ENCODE data around the gene MAP2K7.
A peak's percentile ranks its signal among the peaks of the same experiment; 100 is the strongest.
"Not testable (repeated sequence)": the region's sequence is repeated elsewhere in the genome, so short reads cannot be mapped to it uniquely, and the experiment has no call there.

The MAP2K7 gene

GRCh38 chr19:7916955-7917266 lies 13.2 kb downstream of the MAP2K7 start:
- peak overlapping the region; percentile 62 for H3K4me3 ChIP-seq (ENCODE audit: low read depth, low read length)

GRCh38 chr19:7917267-7918061 lies 13.8 kb downstream of the MAP2K7 start:
- Histone ChIP-seq H3K4me3 (ENCODE audit: low read depth, low read length) (peak overlapping the region; percentile 62), H3K36me3 (ENCODE audit: control insufficient read depth, insufficient read depth, low read length) (peaks cover 9% of the 10 kb centered on the region; the same call in 1 of the 2 replicates), H3K27me3 (ENCODE audit: control insufficient read depth, insufficient read depth, low read length) (peaks cover 44% of the 10 kb centered on the region), H3K9ac (ENCODE audit: low read depth, low read length) (no peak overlapping the region), H3K4me1 (ENCODE audit: control insufficient read depth, insufficient read depth, low read length) (peaks cover 5% of the 10 kb centered on the region; the same call in 1 of the 2 replicates), H3K27ac (ENCODE audit: low read depth, low read length) (no peak overlapping the region), H3K9me3 (ENCODE audit: control insufficient read depth, insufficient read depth, low read length) (no peaks in the 10 kb centered on the region)

More at GRCh38 chr19:7916955-7917266, 13.2 kb downstream of the MAP2K7 start:
- H3K27ac ChIP-seq (ENCODE audit: low read depth, low read length) = no peak overlapping the region
- H3K4me1 ChIP-seq (ENCODE audit: control insufficient read depth, insufficient read depth, low read length) = peaks cover 5% of the 10 kb centered on the region; the same call in 1 of the 2 replicates
- H3K9me3 ChIP-seq (ENCODE audit: control insufficient read depth, insufficient read depth, low read length) = no peaks in the 10 kb centered on the region
- H3K9ac ChIP-seq (ENCODE audit: low read depth, low read length) = no peak overlapping the region
- peaks cover 7% of the 10 kb centered on the region; the same call in 1 of the 2 replicates for H3K36me3 ChIP-seq (ENCODE audit: control insufficient read depth, insufficient read depth, low read length)
- peaks cover 44% of the 10 kb centered on the region for H3K27me3 ChIP-seq (ENCODE audit: control insufficient read depth, insufficient read depth, low read length)

- H3K4me3 ChIP-seq (ENCODE audit: low read depth, low read length) = peak overlapping the region; percentile 62
- not testable (repeated sequence) for H3K4me1 ChIP-seq (ENCODE audit: control insufficient read depth, insufficient read depth, low read length); H3K9me3 ChIP-seq (ENCODE audit: control insufficient read depth, insufficient read depth, low read length); H3K9ac ChIP-seq (ENCODE audit: low read depth, low read length); H3K27ac ChIP-seq (ENCODE audit: low read depth, low read length)
- peaks cover 44% of the 10 kb centered on the region for H3K27me3 ChIP-seq (ENCODE audit: control insufficient read depth, insufficient read depth, low read length)
- H3K36me3 ChIP-seq (ENCODE audit: control insufficient read depth, insufficient read depth, low read length) = peaks cover 11% of the 10 kb centered on the region; the same call in 1 of the 2 replicates
Observed at GRCh38 chr19:7918062-7918614, 14.5 kb downstream of the MAP2K7 start.

- peaks cover 5% of the 10 kb centered on the region; the same call in 1 of the 2 replicates for H3K4me1 ChIP-seq (ENCODE audit: control insufficient read depth, insufficient read depth, low read length)
- H3K27ac ChIP-seq (ENCODE audit: low read depth, low read length) = no peak overlapping the region
- H3K9ac ChIP-seq (ENCODE audit: low read depth, low read length) = no peak overlapping the region
- no peak overlapping the region for H3K4me3 ChIP-seq (ENCODE audit: low read depth, low read length)
- H3K36me3 ChIP-seq (ENCODE audit: control insufficient read depth, insufficient read depth, low read length) = peaks cover 11% of the 10 kb centered on the region; the same call in 1 of the 2 replicates
- H3K27me3 ChIP-seq (ENCODE audit: control insufficient read depth, insufficient read depth, low read length) = peaks cover 44% of the 10 kb centered on the region
- no peaks in the 10 kb centered on the region for H3K9me3 ChIP-seq (ENCODE audit: control insufficient read depth, insufficient read depth, low read length)
Observed at GRCh38 chr19:7918615-7919421, 15.1 kb downstream of the MAP2K7 start.

- H3K4me1 ChIP-seq (ENCODE audit: control insufficient read depth, insufficient read depth, low read length) = peaks cover 5% of the 10 kb centered on the region; the same call in 1 of the 2 replicates
- H3K9me3 ChIP-seq (ENCODE audit: control insufficient read depth, insufficient read depth, low read length) = no peaks in the 10 kb centered on the region
- H3K27me3 ChIP-seq (ENCODE audit: control insufficient read depth, insufficient read depth, low read length) = peaks cover 41% of the 10 kb centered on the region
- H3K4me3 ChIP-seq (ENCODE audit: low read depth, low read length) = peak within 1 kb of the TSS; percentile 69
- peak within 1 kb of the TSS; percentile 82 for H3K27ac ChIP-seq (ENCODE audit: low read depth, low read length)
- peaks cover 11% of the 10 kb centered on the region; the same call in 1 of the 2 replicates for H3K36me3 ChIP-seq (ENCODE audit: control insufficient read depth, insufficient read depth, low read length)
- H3K9ac ChIP-seq (ENCODE audit: low read depth, low read length) = peak within 1 kb of the TSS; percentile 19; the same call in 1 of the 2 replicates
Observed at GRCh38 chr19:7919610-7920518, 16.2 kb downstream of the MAP2K7 start, which contains the start of gene SNAPC2. Gene SNAPC2 (plus strand): TSS chr19:7920338. CDS start chr19:7920367, 29 bp downstream.

- peaks cover 32% of the 10 kb centered on the region for H3K27me3 ChIP-seq (ENCODE audit: control insufficient read depth, insufficient read depth, low read length)
- no peaks in the 10 kb centered on the region for H3K9me3 ChIP-seq (ENCODE audit: control insufficient read depth, insufficient read depth, low read length)
- H3K27ac ChIP-seq (ENCODE audit: low read depth, low read length) = peak overlapping the region; percentile 82
Observed at GRCh38 chr19:7920519-7921301, 17.0 kb downstream of the MAP2K7 start.

GRCh38 chr19:7921302-7921966 lies 17.8 kb downstream of the MAP2K7 start:
- peak overlapping the region; percentile 64 for H3K4me3 ChIP-seq (ENCODE audit: low read depth, low read length)
- no peaks in the 10 kb centered on the region for H3K9me3 ChIP-seq (ENCODE audit: control insufficient read depth, insufficient read depth, low read length)
- H3K9ac ChIP-seq (ENCODE audit: low read depth, low read length) = no peak overlapping the region
- peaks cover 25% of the 10 kb centered on the region for H3K27me3 ChIP-seq (ENCODE audit: control insufficient read depth, insufficient read depth, low read length)
- 0 out of 2 replicates have a peak, but pooled peaks cover 8% of the 10 kb centered on the region for H3K4me1 ChIP-seq (ENCODE audit: control insufficient read depth, insufficient read depth, low read length)
- peak overlapping the region; percentile 16 for H3K27ac ChIP-seq (ENCODE audit: low read depth, low read length)
- H3K36me3 ChIP-seq (ENCODE audit: control insufficient read depth, insufficient read depth, low read length) = peaks cover 11% of the 10 kb centered on the region; the same call in 1 of the 2 replicates

More at GRCh38 chr19:7920519-7921301, 17.0 kb downstream of the MAP2K7 start:
- peak overlapping the region; percentile 69 for H3K4me3 ChIP-seq (ENCODE audit: low read depth, low read length)
- peaks cover 11% of the 10 kb centered on the region; the same call in 1 of the 2 replicates for H3K36me3 ChIP-seq (ENCODE audit: control insufficient read depth, insufficient read depth, low read length)
- H3K4me1 ChIP-seq (ENCODE audit: control insufficient read depth, insufficient read depth, low read length) = peaks cover 5% of the 10 kb centered on the region; the same call in 1 of the 2 replicates
- peak overlapping the region; percentile 19; the same call in 1 of the 2 replicates for H3K9ac ChIP-seq (ENCODE audit: low read depth, low read length)

- H3K27me3 ChIP-seq (ENCODE audit: control insufficient read depth, insufficient read depth, low read length) = peaks cover 18% of the 10 kb centered on the region
- H3K9ac ChIP-seq (ENCODE audit: low read depth, low read length) = no peak overlapping the region
- 0 out of 2 replicates have a peak, but pooled peaks cover 8% of the 10 kb centered on the region for H3K4me1 ChIP-seq (ENCODE audit: control insufficient read depth, insufficient read depth, low read length)
- H3K9me3 ChIP-seq (ENCODE audit: control insufficient read depth, insufficient read depth, low read length) = no peaks in the 10 kb centered on the region
- H3K27ac ChIP-seq (ENCODE audit: low read depth, low read length) = no peak overlapping the region
- H3K36me3 ChIP-seq (ENCODE audit: control insufficient read depth, insufficient read depth, low read length) = peaks cover 11% of the 10 kb centered on the region; the same call in 1 of the 2 replicates
- no peak overlapping the region for H3K4me3 ChIP-seq (ENCODE audit: low read depth, low read length)
Observed at GRCh38 chr19:7921967-7922835, 18.5 kb downstream of the MAP2K7 start.
